Measurements from ENCODE around the gene MRPL47.

Gene MRPL47

GRCh38 chr3:179590669-179591068 lies 13.8 kb downstream of the MRPL47 start:
- no peak for DNase-seq

- no peak for DNase-seq
Observed at GRCh38 chr3:179589143-179589542, 15.3 kb downstream of the MRPL47 start.

- DNase-seq: no peak
Observed at GRCh38 chr3:179580992-179581391, 23.4 kb downstream of the MRPL47 start.

GRCh38 chr3:179565496-179565895 lies 38.9 kb downstream of the MRPL47 start:
- DNase-seq: no peak

- peak; percentile 82 for DNase-seq
Observed at GRCh38 chr3:179563271-179563783, 41.1 kb downstream of the MRPL47 start.

GRCh38 chr3:179562591-179563270 lies 41.7 kb downstream of the MRPL47 start, which contains the start of gene ACTL6A:
ACTL6A (plus strand) TSS chr3:179562926; CDS start chr3:179563093, 167 bp downstream.
- DNase-seq: peak; percentile 99

DNA sequence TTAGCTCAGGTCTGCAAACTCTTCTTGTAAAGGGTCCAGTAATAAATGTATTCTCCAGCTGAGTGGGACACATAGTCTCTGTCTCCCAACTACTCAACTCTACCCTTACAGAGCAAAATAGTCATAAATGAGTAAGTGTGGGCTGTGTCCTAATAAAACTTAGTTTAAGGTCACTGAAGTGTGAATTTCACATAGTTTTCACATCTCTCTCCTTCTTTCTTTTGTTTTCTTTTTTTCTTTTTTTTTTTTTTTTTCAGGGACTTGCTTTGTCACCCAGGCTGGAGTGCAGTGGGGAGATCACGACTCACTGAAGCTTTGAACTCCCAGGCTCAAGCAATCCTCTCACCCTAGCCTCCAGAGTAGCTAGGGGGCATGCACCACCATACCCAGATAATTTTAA lies 43.6 kb downstream of the MRPL47 start:
- DNase-seq: no peak

DNA sequence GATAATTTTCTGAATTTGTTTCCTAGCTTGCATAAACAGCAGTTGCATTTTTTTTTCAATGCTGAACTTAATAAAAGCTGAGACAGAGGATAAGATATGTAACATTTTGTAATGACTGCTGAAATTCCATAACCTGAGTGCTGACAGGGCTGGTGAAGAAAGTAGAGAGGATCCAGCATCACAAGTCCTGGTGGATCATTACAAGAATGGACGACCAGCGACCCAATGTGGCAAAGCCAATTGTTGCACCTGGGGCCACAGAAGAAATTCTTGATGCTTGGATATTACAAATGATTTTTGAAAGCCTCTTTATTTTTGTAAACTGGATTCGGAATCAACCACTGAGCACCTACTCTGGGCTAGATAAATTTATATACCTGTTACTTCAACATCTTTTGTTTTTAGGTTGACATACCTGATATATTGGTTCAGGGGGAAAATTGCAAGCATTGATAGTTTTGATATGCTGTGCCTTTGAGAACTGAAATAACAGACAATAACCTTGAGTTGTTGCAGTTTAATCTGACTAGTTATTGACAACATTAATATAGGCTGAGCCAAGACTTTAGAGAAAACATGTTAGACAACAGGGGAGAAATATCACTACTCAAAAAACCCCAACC lies 45.6 kb downstream of the MRPL47 start:
- peak; percentile 54 for DNase-seq

DNA sequence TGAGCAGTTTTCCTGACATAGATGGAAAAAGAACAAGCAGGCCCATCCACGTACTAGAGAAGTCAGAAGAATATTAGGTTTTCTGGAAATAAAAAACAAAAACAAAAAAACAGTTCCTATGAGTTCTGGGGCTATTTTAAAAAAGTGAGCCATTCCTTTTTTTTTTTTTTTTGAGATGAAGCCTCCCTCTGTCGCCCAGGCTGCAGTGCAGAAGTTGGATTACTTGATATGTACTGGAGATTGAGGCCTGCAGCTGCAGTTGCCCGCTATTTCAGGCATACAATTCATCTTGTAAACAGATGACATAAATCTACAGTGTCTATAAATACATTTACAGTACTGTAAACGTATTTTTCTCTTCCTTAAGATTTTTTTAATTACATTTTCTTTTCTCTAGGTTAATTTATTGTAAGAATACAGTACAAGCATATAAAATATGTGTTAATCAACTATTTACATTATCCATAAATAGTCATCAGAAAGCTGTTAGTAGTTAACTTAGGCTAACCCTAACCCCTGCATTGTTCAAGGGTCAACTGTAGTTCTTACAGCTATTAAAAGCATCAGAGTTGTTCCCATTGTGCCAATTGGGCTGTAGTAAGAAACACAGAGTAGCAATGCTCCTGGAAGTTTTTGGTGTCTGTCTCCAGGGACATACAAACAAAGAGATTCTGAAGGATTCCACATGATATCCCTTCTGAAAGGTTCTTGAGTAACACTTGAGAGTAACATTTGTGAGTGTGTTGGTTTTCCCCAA lies 52.9 kb downstream of the MRPL47 start:
- DNase-seq: no peak

DNA sequence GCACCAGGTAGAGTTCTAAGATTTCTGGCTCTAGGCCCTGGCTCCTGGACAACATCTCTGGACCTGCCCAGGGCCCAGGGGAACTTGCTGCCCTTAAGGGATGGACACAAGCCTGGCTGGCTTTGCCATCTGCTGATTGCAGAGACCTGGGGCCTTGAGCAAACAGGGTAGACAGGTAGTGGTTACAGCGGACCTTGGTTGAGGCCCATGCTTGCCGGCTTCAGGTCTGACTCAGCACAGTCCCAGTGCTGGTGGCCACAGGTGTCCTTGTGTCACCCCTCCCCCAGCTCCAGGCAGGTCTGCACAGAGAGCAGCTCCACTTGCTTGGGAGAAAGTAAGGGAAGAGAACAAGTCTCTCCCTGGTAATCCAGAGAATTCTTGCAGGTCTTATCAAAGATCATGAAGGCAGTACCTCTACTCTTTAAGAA lies 57.6 kb downstream of the MRPL47 start:
- no peak for DNase-seq

GRCh38 chr3:179544981-179545645 lies 59.3 kb downstream of the MRPL47 start:
- DNase-seq: no peak

DNA sequence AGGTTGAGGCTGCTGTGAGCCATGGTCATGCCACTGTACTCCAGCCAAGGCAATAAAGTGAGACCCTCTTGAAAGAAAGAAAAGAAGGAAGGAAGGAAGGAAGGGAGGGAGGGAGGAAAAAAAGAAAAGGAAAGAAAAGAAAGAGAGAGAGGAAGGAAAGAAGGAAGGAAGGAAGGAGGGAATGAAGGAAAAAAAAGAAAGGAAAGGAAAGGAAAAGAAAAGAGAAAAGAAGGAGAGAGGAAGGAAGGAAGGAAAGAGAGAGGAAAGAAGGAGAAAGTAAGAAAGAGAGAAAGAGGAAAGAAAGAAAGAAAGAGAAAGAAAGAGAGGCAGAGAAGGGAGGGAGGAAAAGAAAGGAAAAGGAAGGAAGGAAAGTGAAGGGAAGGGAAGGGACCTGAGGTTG lies 62.1 kb downstream of the MRPL47 start:
- no peak for DNase-seq

DNA sequence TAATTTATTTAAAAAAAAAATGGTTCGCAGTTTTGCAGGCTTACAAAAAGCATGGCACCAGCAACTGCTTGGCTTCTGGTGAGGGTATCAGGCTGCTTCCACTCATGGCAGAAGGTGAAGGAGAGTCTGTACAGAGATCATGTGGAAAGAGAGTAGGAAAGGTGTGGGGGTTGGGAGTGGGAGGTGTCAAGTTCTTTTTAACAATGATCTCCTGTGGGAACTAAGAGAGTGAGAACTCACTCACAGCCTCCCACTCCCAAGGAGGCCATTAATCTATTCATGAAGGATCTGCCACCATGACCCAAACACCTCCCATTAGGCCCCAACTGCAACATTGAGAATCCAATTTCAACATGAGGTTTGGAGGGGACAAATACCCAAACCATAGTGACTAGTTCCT lies 62.8 kb downstream of the MRPL47 start:
- DNase-seq: no peak

- DNase-seq: no peak
Observed at GRCh38 chr3:179541094-179541493, 63.3 kb downstream of the MRPL47 start.
